HT-29 (cell line): ENCODE results near the gene HARBI1. TPM values are rescaled to one million over a fixed set of nuclear protein-coding genes. Genes with fewer than 3 reads are reported as not detected.

ENCODE experiments used
- DNase-seq: peaks from one replicate; pipeline ENCODE4 v3.0.0-alpha.2; 2015; ENCODE audit warnings: low spot score
- total RNA-seq: library from RNA; depleted of rRNA; stranded (reverse); fragments of >200 nt; shearing (Covaris generic); gene quantifications from 2 replicates; pipeline ENCODE4 v1.2.3, GENCODE V29; 2014

HARBI1 gene
- total RNA-seq, 1 experiment from 2014 or later, result 8.0 TPM

- no peak for DNase-seq
Observed at GRCh38 chr11:46633291-46634217, 16.5 kb upstream of the HARBI1 start.

GRCh38 chr11:46632502-46632901 is 15.5 kb upstream of the HARBI1 start:
- DNase-seq, result no peak

- no peak for DNase-seq
Observed at GRCh38 chr11:46631676-46632075, 14.6 kb upstream of the HARBI1 start.

- no peak for DNase-seq
Observed at GRCh38 chr11:46630237-46630636, 13.2 kb upstream of the HARBI1 start.

- no peak for DNase-seq
Observed at GRCh38 chr11:46628961-46629360, 11.9 kb upstream of the HARBI1 start.

GRCh38 chr11:46625406-46625805 is 8.4 kb upstream of the HARBI1 start:
- peak; percentile 21 for DNase-seq

- peak; percentile 40 for DNase-seq
Observed at GRCh38 chr11:46618837-46619236, 1.8 kb upstream of the HARBI1 start.

- no peak for DNase-seq
Observed at GRCh38 chr11:46617972-46618314, 916 bp upstream of the HARBI1 start.

- peak; percentile 67 for DNase-seq
Observed at GRCh38 chr11:46616551-46617133, 385 bp downstream of the HARBI1 start.

GRCh38 chr11:46615756-46616155 is 1.3 kb downstream of the HARBI1 start:
- DNase-seq, result no peak

GRCh38 chr11:46612326-46612725 is 4.7 kb downstream of the HARBI1 start:
- DNase-seq, result no peak

- DNase-seq, result no peak
Observed at GRCh38 chr11:46611526-46612304, 5.3 kb downstream of the HARBI1 start.

GRCh38 chr11:46609386-46609785 is 7.6 kb downstream of the HARBI1 start:
- no peak for DNase-seq

GRCh38 chr11:46607516-46607915 is 9.5 kb downstream of the HARBI1 start:
- no peak for DNase-seq

GRCh38 chr11:46604796-46605195 is 12.2 kb downstream of the HARBI1 start:
- DNase-seq, result no peak

GRCh38 chr11:46603704-46604308 is 13.2 kb downstream of the HARBI1 start:
- no peak for DNase-seq

- no peak for DNase-seq
Observed at GRCh38 chr11:46601129-46601528, 15.9 kb downstream of the HARBI1 start.

GRCh38 chr11:46600194-46600960 is 16.6 kb downstream of the HARBI1 start:
- no peak for DNase-seq

GRCh38 chr11:46599340-46600193 is 17.5 kb downstream of the HARBI1 start:
- no peak for DNase-seq

GRCh38 chr11:46597609-46598219 is 19.3 kb downstream of the HARBI1 start:
- DNase-seq, result no peak
